Mononuclear cell (primary cell): ENCODE results near the gene CFHR4. TPM values are rescaled to one million over a fixed set of nuclear protein-coding genes. Genes with fewer than 3 reads are reported as not detected.
"Not testable (repeated sequence)": the region's sequence is repeated elsewhere in the genome, so short reads cannot be mapped to it uniquely, and the experiment has no call there.

Experiments
- H3K27me3 ChIP-seq: 2 replicates; pipeline ENCODE4 v1.6.0; 2011; ENCODE audit warnings: low read length, control low read depth; ENCODE audit not compliant: insufficient read depth
- H3K4me1 ChIP-seq: 2 replicates; pipeline ENCODE4 v1.5.1; 2011; ENCODE audit warnings: mild to moderate bottlenecking, low read length, control low read depth; ENCODE audit not compliant: insufficient read depth
- H3K4me3 ChIP-seq: 2 replicates; pipeline ENCODE4 v1.5.1; 2011; ENCODE audit warnings: mild to moderate bottlenecking, low read length, moderate library complexity
- H3K9me3 ChIP-seq: 2 replicates; pipeline ENCODE4 v1.5.1; 2011; ENCODE audit warnings: low read depth, mild to moderate bottlenecking, control low read depth, low read length
- total RNA-seq: library from RNA; depleted of rRNA; stranded (reverse); fragments of >200 nt; gene quantifications from one replicate; pipeline ENCODE4 v1.2.3, GENCODE V29; 2012

The CFHR4 gene
- not detected for total RNA-seq

DNA sequence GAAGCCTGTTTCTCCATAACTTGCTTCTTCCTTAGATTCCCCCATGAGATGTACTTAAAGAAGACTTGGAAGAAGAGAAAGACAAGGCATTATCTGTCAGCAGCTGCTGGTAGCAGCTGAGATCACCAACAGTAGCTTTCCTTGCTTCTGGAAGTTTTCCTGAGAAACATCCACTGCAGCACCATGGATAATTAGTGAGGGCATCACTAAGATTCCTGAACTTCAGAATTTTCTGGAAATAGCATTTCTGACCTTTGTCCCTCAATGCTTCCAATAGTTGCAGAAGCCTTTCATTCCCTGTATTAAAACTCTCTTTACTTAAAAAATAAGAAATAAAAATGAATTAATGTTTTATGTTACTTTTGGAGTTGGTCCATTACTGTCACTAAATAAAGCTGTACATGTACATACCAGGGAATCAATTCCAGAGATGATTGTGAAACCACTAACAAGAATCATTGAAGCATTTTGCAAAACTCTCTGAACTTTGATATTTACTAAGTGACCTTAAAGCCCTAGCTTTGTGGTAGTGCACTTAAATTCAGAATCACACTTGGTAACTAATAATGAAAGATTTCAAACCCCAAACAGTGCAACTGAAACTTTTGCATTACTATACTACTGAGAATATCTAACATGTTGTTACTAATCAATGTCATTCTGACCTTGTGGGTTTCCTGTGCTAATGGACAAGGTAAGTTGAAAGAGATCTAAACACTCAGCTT, at the start of gene CFHR4:
Gene CFHR4 (plus strand): TSS at position 538 of the 725 bp plus-strand sequence. CDS start 99 bp downstream, at position 637.
- H3K9me3 ChIP-seq: no peaks in the 10 kb centered on the region
- no peaks in the 10 kb centered on the region for H3K4me1 ChIP-seq

DNA sequence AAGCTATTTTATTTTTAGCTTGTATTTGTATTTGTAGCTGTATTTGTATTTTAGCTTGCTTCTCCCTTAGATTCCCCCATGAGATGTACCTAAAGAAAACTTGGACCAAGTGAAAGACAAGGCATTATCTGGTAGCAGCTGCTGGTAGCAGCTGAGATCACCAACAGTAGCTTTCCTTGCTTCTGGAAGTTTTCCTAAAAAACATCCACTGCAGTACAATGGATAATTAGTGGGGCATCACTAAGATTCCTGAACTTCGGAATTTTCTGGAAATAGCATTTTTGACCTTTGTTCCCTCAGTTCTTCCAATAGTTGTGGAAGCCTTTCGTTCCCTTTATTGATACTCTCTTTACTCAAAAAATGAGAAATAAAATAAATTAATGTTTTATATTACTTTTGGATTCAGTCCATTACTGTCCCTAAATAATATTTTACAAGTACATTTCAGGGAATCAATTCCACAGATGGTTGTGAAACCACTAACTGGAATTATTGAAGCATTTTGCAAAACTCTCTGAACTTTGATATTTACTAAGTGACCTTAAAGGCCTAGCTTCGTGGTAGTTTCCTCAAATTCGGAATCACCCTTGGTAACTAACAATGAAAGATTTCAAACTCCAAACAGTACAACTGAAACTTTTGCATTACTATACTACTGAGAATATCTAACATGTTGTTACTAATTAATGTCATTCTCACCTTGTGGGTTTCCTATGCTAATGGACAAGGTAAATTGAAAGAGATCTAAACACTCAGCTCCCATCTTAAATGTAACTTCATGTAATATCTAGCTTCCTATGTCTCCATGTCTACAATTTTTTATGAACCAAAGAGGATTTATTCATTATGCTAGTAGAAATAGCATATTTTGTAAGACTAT, 38.0 kb upstream of the CFHR4 start:
- not testable (repeated sequence) for H3K4me3 ChIP-seq, H3K4me1 ChIP-seq, H3K27me3 ChIP-seq, H3K9me3 ChIP-seq

More for the DNA sequence above, at the start of gene CFHR4:
- H3K4me3 ChIP-seq: no peak within 1 kb of the TSS
- no peaks in the 10 kb centered on the region for H3K27me3 ChIP-seq

DNA sequence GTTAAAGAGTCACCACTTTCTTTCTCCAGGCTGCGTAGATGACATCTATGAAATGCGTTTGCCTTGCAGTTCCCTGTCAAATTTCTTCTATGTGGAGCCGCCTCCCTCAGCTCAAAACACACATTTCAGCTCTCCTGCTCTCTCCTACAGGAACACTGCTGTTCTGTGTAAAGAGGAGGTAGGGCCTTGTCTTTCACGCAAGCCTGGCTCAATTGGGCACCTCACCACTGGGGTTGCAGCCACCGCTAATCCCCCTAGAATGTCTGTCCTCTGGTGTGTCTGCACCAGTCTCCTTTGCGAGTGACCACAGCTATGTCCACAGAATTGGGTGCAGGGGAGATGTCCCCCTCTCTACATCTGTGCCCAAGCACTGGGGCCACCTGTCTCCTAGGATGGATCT, 31.8 kb upstream of the CFHR4 start:
- H3K27me3 ChIP-seq: no peaks in the 10 kb centered on the region
- no peak overlapping the region for H3K4me3 ChIP-seq
- no peaks in the 10 kb centered on the region for H3K4me1 ChIP-seq
- no peaks in the 10 kb centered on the region for H3K9me3 ChIP-seq

DNA sequence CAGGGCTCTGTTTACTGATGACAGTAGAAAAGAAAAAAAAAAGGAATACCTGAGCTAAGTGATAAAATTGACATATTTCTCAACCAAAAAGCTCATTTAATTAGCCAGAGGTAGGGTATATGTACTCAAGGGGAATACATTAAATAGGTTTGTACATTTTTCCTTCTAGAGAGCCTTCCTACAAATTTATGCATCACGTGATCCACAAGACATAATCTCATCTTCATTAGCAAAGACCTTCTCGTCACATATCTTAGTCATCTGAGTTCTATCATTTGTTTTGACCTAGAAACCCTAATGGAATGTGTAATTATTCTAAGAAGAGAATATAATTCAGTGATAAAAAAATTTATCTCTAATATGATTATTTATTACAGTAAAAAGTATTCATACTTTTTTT, 30.7 kb upstream of the CFHR4 start:
- Histone ChIP-seq H3K27me3 (no peaks in the 10 kb centered on the region), H3K4me1 (no peaks in the 10 kb centered on the region), H3K4me3 (no peak overlapping the region), H3K9me3 (no peaks in the 10 kb centered on the region)

DNA sequence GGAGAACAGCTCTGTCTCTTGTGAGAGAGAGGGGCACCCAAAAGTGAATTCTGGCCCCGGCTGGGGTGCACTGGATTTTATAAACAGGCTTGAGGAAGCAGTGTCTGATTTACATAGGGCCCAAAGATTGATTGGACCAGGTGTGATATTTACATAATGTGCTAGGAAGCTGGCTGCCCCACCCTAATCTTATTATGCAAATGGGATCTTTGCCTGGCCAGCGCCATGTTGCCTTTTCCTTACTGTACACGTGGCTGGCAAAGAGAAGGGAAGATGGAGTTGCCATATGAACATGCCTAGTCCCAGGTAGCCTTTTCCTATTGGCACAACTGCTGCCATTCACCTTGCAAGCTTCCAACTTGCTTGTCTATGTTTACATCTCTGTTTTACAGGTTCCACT, 29.0 kb upstream of the CFHR4 start:
- Histone ChIP-seq H3K4me3 (no peak overlapping the region), H3K9me3 (no peaks in the 10 kb centered on the region), H3K4me1 (no peaks in the 10 kb centered on the region), H3K27me3 (no peaks in the 10 kb centered on the region)

DNA sequence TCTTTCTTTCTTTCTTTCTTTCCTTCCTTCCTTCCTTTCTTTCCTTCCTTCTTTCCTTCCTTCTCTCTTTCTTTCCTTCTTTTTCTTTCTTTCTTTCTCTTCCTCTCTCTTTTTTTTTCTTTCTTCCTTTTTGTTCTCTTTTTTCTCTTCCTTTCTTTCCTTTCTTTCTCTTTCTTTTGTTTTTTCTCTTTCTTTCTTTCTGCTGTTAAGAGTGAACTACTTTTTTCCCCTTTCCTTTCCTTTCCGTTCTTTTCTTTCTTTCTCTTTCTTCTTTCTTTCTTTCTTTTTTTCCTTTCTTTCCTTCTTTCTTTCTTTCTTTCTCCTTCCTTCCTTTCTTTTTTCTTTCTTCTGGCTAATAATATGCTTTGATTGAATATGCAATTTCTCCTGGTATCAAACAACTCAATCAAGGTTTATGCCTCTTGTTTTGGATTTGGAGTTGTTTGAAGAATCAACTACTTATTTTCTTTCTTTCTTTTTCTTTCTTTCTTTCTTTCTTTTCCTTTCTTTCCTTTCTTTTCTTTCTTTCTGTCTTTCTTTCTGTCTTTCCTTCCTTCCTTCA, 27.4 kb upstream of the CFHR4 start:
- H3K27me3 ChIP-seq: no peaks in the 10 kb centered on the region
- no peaks in the 10 kb centered on the region for H3K9me3 ChIP-seq
- H3K4me3 ChIP-seq: no peak overlapping the region
- H3K4me1 ChIP-seq: no peaks in the 10 kb centered on the region

DNA sequence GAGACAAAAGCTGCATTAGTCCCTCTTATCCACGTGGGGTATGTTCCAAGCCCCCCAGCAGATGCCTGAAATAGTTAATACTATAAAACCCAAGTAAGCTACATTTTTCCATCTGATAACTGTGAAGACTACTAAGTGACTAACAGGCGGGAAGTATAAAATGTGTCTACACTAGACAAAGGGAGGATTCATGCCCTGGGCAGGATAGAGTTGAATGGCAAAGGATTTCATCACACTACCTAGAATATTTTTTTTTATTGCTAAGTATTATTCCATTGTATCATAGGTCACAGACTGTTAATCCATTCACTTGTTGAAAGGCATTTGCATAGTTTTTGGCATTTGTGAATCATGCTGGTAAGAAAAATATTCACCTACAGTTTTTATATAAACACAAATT, 26.4 kb upstream of the CFHR4 start:
- no peak overlapping the region for H3K4me3 ChIP-seq
- H3K4me1 ChIP-seq: no peaks in the 10 kb centered on the region
- H3K9me3 ChIP-seq: no peaks in the 10 kb centered on the region
- H3K27me3 ChIP-seq: no peaks in the 10 kb centered on the region

DNA sequence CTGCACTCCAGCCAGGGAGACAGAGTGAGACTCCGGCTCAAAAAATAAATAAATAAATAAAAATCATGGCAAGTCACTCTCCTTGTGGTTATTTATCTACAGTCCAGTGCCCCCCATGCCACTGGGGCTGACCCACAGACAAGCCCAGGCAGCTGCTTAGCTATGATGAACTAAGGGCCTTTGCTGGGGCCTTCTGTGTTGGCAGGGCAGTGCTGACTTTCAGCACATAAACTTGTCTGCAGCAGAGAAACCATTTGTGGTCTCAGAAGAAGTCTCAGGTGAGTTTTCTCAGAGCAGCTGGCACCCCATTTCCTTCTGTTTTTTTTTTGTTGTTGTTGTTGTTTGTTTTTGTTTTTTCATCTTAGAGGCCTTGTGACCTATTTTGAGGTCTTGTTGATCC, 20.9 kb upstream of the CFHR4 start:
- no peaks in the 10 kb centered on the region for H3K9me3 ChIP-seq
- H3K4me3 ChIP-seq: no peak overlapping the region
- no peaks in the 10 kb centered on the region for H3K27me3 ChIP-seq
- no peaks in the 10 kb centered on the region for H3K4me1 ChIP-seq

DNA sequence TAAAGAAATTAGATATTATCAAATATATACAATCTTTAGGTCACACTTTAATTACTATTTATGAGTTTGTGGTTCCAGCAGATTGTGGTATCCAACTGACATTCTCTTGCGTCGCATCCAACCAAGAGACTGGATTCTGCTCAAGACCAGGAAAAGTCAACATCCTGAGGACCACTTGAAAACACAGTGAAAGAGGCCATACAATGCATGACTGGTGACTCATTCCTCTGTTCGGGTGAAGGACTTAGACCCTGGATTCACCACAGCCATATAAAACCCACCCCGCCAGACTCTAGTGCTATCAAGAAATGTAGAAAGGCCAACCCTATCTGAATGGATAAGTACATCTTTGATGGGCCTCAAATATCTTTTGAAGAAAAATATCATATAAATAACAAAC, 14.5 kb upstream of the CFHR4 start:
- Histone ChIP-seq H3K4me3 (no peak overlapping the region), H3K4me1 (no peaks in the 10 kb centered on the region), H3K27me3 (peaks cover 2% of the 10 kb centered on the region), H3K9me3 (no peaks in the 10 kb centered on the region)

DNA sequence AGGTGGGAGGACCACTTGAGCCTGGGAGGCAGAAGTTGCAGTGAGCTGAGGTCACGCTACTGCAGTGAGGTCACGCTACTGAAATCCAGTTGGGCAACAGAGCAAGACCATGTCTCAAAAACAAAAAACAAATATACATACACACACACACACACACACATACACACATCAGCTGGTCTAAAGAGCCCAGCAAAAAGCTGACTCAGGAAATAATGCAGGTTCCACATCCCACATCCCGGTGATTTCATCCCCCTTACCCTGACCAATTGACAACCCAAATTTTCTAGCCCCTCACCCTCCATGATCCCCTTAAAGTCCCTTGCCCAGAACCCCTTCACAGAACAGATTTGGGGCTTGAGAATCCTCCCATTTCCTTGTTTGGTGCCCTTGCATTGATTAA, 11.9 kb upstream of the CFHR4 start:
- no peak overlapping the region for H3K4me3 ChIP-seq
- no peaks in the 10 kb centered on the region for H3K9me3 ChIP-seq
- peaks cover 2% of the 10 kb centered on the region for H3K27me3 ChIP-seq
- H3K4me1 ChIP-seq: no peaks in the 10 kb centered on the region

DNA sequence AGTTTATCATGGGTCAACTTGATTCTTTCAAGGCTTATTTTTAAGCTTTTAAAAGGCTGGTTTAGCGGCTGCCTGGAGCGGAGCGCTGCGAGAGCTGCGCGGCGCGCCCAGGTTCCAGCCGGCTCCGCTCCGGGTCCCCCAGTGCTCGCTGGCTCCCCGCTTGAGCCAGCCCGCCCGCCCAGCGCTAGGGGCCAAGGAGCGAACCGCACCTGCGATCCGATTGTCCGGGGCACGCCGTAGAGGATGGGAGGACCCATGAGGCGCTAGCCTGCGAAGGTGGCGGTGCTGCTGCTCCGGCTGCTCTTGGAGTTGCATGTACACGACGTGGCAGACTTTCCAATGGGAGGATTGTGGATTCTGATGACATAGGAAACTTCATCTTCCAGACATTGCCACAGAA, 9.9 kb upstream of the CFHR4 start:
- Histone ChIP-seq H3K27me3 (peaks cover 2% of the 10 kb centered on the region), H3K9me3 (no peaks in the 10 kb centered on the region), H3K4me3 (no peak overlapping the region), H3K4me1 (no peaks in the 10 kb centered on the region)

DNA sequence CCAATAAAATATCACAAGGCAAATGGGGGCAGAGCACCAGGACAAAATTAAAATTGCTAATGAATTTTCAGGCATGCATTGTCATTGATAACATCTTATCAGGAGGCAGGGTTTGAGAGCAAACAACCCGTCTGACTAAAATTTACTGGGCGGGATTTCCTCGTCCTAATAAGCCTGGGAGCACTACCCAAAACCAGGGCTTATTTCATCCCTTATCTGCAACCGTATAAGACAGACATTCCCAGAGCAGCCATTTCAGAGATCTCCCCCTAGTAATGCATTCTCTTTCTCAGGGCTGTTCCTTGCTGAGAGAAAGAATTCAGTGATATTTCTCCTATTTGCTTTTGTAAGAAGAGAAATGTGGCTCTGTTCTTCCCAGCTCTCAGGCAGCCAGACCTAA, 1.3 kb upstream of the CFHR4 start:
- not testable (repeated sequence) for H3K27me3 ChIP-seq

DNA sequence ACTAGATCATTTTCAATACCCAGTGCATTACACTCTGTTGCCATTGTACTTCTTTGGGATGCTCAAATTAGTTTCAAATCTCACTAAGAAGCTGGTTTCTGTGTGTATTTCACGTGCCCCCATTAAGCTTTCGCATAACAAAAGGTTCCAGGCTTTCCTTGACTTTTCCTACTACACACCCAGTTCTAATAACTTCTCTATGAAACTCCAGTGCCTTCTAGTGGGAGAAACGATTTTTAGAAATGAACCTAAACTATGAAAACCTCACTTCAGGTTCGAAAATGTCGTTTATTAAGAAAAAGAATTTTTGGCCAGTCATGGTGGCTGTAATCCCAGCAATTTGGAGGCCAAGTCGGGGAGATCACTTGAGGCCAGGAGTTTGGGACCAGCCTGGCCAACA, 2.8 kb downstream of the CFHR4 start:
- Histone ChIP-seq H3K9me3 (no peaks in the 10 kb centered on the region), H3K4me1 (no peaks in the 10 kb centered on the region), H3K4me3 (no peak overlapping the region)

More for the DNA sequence above, 1.3 kb upstream of the CFHR4 start:
- H3K4me3 ChIP-seq, H3K4me1 ChIP-seq, H3K9me3 ChIP-seq: not testable (repeated sequence)

DNA sequence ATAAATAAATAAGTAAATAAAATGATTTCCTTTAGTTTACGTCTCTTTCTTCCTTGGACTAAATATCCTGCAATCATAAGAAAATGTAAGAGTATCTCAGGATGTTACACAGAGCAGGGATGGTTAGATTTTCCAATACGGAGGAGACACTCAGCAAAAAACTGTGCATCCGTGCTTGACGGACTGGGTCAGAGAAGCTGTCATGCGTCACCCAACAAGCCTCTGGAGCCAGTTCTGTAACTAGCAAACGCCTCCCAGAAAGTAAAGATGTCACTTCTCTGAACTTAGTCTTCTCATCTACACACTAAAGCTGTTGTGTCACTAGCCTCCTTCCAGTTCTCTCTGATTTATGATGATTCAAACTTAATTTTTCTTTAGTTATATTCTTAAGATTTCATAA, 3.4 kb downstream of the CFHR4 start:
- H3K4me1 ChIP-seq: no peaks in the 10 kb centered on the region
- H3K27me3 ChIP-seq: no peaks in the 10 kb centered on the region
- no peaks in the 10 kb centered on the region for H3K9me3 ChIP-seq
- no peak overlapping the region for H3K4me3 ChIP-seq

More for the DNA sequence above, 2.8 kb downstream of the CFHR4 start:
- no peaks in the 10 kb centered on the region for H3K27me3 ChIP-seq

DNA sequence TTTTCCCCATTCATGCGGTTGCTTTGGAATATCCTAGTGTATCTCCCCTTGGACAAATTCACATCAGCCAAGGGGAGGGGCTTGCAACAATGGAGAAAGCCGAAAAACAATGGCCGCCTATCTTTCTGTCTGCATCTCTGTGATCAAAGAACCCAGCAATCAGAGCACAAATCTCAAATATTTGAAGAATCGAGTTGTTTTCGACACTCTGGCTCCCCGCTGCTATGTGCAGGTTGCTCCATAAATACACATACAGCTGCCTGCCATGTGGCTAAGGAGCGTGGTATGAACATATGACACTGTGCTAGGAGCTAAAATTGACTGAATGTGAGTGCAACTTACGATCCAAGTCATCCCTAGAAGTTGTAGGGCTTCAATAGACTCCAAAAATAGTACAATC, 8.5 kb downstream of the CFHR4 start:
- no peaks in the 10 kb centered on the region for H3K4me1 ChIP-seq
- H3K4me3 ChIP-seq: no peak overlapping the region
- H3K9me3 ChIP-seq: no peaks in the 10 kb centered on the region
- no peaks in the 10 kb centered on the region for H3K27me3 ChIP-seq
